HG02571 (cell line): ENCODE data around the gene TNC.
"Not testable (repeated sequence)": the region's sequence is repeated elsewhere in the genome, so short reads cannot be mapped to it uniquely, and the experiment has no call there.

Experiments used
- ATAC-seq: cut with Tn5 transposase; IDR thresholded peaks from one replicate; pipeline ENCODE4 v1.9.1; 2021; ENCODE audit warnings: mild to moderate bottlenecking, moderate library complexity; ENCODE audit not compliant: unreplicated experiment

The TNC gene

DNA sequence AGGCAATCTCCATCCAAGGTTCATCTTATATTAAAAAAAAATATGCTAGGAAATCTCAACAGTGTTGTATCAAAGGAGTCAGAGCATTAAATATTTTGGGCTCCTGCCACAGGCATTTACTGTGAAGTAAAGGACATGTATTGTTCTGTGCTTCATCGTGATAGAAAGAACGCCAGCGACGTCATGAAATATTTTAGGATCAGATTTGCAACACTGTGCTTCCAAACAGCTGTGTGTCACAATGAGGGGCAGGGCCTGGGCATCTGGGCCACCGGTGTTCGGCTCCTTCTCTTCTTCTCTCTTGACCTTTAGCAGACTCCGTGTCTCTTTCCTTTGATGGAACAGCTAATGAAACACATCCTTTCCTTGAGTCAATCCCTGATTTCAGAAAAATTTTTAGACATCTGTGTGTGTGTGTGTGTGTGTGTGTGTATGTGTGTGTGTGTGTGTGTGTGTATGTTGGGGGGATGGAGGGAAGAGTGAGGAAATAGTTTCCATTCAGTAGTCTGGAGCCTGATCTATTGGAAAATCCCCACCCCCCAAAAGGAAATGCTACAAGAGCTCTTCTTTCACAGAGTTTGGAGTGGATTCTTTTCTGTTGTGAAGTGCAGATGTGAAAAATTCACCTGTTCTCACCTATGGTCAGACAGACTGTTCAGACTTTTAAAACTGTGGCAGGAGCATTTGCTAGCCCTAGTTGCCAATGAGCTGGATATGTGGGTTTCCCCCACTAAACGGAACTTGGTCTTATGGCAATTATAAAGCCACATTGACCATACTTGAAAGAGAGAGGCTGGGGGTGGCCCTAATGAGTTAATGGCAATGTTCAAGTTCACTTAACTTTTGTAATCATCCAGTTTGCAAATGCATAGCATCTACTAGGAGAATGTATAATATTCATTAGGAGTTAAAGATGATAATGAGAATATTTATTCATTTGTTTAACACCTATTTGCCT is 18.1 kb upstream of the TNC start:
- no peak for ATAC-seq

DNA sequence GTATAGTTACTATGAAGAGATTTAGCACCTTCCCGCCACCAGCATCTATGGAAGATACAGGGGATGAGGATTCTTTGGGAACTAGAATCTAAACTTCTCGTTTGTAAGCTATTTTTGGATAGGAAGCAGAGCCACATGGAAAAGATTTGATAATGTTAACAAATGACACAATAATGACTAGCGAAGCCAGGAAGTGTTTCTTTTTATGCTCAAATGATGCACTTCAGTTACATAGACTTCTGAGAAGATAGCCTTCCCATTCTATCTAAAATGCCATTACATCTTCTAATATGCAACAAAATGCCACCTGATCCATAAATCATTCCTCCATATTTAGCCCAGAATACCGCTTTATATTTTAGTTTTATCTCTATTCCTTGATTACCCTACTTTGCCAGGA is 17.0 kb upstream of the TNC start:
- no peak for ATAC-seq

DNA sequence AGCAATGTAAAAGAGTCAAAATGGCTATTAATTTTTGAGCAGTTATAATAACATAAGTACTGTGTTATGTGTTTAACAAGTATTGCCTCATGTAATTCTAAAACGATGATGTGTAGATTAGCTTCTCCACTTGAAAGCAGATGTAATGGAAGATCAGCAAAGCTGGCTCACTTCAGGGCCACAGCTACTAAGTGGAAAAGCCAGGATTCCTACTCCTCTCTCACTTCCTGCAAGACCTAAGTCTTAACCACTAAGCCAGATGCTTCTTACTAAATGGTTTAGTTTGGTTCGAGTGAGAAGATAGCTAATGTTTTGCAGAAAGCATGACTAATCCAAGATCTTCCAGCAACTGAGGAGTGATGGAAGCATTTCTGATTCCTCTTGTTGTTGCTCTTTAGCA is 15.7 kb upstream of the TNC start:
- no peak for ATAC-seq

DNA sequence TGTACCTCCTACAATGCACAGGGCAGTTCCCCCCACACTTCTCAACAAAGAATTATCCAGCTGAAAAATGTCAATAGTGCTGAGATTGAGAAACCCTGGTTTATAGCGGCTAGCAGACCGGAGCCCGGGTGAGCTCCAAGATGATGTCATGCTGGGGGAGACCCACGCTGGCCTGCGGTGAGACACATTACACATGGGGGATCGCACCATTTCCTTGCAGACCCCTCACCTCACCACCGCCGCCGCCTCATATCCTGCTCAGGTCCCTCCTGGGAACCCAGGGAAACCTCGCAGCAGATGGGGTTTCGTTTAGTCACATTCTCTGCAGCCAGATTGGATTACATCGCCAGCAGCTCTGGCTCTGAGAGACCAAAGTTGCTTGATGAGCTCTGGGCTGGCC is 14.7 kb upstream of the TNC start:
- no peak for ATAC-seq

DNA sequence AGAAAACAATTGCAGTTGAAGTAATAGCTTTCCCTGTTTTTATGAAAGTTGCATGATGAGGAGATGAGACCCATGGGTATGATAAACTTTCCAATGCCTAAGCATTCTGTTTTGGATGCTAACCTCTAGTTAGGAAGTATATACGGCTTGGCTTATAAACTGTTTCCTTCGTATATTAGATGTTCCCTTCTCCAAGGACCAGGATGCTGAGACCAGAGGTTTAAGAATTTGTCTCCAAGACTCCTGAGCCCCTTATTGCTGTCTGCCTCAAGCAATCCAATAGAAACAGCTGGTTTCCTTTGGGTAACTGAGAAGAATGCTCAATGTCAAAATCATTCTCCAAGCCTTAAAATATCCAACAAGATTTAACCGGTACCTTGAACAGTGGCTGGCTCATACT is 12.2 kb upstream of the TNC start:
- no peak for ATAC-seq

DNA sequence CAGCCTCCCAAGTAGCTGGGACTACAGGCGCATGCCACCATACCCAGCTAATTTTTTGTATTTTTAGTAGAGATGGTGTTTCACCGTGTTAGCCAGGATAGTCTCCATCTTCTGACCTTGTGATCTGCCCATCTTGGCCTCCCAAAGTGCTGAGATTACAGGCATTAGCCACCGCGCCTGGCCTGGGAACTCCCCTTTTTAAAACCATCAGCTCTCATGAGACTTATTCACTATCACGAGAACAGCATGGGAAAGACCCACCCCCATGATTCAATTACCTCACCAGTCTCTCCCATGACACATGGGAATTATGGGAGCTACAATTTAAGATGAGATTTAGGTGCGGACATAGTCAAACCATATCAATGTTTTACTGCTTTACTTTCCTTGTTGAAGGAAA is 10.8 kb upstream of the TNC start:
- ATAC-seq: not testable (repeated sequence)

DNA sequence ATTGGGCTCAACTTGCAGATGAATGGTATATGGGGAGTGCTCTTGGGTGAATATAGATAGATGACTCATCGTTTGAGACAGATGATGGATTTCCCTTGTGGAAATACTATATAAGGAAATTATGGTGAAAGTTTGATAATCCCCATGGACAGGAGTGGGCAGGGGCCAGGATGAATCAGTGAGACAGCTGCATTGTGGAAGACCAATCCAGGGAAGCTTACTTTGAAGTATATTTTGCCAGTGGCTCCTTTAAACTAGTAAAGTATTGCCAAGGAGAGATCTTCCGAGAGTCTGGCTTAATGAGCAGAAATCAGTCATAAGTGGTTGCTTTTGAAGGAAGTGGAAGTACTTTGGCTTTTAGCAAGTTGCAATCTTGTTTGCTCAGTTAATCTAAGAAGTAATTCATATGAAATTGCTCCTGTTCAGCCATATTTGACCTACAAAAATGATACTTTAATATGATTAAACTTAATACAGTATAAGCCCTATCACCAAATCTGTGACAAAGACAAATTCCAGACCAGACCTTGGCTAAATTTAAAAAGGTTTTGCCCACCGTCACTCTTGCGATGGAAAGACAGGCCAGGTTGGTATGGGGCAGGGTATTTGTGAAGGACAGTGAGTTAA is 9.3 kb upstream of the TNC start:
- ATAC-seq: no peak

DNA sequence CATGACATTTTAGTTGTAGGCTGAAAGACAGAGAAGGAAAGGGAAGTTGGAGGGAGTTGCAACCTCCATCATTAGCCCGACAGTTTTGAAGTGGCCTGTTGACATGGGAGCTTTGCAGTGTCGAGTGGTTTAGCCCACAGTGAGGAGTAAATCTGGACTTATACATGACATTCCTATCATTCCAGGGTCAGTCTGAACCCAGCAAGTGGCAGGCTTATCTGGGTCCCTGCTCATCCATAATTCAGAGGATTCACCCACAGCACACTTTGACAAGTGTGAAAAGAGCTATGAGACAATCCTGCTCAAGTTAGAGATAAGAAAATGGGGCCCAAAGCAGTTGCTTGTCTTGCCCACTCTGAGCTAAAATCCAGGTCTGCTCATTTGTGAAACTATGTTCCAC is 8.4 kb upstream of the TNC start:
- no peak for ATAC-seq

DNA sequence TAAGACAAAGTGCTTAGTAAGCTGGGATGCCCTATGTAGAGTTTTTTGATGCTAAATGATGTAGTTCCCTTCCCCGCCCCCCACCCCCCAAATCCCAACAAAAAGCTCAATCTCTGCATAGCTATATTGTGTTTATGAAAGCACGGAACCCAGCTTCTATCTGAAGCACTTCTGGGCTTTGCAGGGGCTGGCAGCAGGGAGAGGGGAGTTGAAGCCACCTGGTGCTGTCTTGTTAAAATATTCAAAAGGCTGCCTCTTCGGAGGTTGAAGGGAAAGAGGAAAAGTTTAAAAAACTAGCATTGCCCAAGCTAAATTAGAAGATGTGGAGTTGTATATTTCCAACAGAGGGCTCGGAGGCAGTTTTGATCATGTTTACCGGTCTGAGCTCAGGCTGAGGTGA is 5.0 kb upstream of the TNC start:
- no peak for ATAC-seq

DNA sequence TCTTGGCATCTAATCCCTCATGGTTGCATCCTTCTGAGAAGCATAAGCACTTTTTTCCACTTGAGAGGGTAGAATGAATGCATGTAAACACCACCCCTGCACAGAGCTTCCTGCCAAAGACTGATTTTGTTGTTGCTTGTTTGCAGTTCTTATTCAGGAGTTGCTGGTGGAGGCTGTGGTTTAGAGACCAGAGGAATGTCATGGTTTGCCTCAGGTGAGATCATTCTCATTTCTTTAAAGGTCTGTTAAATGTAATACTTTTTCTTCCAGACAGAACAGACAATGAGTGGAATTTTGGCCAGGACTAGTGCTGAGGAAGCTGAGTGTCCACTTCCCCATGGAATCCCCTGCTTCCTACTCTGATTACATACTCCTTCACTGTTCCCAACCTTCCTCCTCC is 3.2 kb upstream of the TNC start:
- no peak for ATAC-seq

DNA sequence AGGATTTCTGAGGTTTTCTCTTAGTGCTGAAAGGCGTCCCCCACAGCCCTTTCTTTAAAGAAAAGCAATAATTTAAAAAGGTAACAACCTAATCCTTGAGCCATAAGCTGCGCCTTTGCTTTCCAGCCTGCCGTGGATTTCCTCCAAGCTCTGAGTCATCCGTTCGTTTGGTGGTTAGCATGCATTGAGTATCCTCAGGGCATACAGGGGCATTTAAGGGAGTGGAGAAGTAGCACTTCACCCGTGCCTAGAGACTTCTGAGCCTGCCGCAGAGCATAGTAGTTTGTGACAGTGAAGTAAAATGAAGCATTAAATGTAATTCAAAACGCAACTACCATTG is 892 bp upstream of the TNC start:
- ATAC-seq: no peak

DNA sequence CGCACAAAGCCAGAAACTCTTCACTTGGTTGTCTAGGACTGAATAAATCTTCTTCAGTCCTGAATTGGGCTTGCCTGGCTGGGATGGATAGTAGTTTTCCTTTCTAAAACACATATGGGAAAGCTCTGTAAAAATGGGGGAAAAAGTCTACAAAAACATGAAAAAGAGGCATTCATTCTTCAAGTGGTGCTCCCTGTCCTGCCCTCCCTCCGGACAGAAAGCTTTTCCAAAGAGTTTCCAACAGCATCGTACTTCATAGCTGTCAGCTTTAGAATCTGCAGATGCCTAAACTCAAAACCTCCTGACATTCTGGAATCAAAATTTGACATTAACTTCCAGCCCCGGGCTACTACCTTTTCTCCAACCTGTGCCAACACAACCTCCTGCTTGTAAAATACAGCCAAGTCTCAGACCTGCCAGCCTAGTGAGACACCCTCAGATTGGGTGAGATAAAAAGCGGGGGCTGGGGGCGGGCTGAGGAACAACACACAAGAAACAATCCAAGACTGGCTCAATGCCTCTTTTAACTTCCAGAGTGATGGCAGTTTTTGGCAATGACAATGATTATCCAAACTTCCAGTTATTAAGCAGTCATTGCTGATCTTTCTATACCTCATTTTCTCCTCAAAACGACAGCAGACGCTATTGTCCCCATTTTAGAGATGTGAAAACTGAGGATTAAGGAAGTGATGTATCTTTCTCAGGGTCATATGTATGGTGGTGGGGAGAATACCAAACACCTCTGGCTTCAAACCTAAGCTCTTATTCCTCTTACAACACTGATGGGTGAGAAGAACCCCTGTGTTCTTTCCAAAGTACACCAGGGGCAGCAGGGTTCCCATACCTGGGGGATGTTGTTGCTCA is 1.3 kb downstream of the TNC start:
- no peak for ATAC-seq

DNA sequence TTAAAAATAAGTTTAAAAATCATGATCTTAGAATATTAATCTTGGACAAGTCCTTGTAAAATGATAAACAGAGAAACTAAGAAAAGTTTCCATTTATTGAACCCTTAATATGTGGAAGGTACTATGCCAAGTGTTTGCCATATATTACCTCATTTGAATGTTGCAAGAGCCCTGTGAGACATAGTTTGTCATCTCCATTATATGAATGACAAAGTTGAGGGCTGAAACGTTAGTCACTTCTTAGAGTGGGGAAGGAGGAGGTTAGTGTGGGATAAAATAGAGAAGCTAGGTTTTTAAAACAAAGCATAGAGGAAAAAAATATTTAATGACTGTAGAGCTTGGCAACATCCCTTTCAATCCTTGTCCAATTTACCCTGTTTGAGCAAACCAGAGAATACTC is 2.0 kb downstream of the TNC start:
- ATAC-seq: no peak

DNA sequence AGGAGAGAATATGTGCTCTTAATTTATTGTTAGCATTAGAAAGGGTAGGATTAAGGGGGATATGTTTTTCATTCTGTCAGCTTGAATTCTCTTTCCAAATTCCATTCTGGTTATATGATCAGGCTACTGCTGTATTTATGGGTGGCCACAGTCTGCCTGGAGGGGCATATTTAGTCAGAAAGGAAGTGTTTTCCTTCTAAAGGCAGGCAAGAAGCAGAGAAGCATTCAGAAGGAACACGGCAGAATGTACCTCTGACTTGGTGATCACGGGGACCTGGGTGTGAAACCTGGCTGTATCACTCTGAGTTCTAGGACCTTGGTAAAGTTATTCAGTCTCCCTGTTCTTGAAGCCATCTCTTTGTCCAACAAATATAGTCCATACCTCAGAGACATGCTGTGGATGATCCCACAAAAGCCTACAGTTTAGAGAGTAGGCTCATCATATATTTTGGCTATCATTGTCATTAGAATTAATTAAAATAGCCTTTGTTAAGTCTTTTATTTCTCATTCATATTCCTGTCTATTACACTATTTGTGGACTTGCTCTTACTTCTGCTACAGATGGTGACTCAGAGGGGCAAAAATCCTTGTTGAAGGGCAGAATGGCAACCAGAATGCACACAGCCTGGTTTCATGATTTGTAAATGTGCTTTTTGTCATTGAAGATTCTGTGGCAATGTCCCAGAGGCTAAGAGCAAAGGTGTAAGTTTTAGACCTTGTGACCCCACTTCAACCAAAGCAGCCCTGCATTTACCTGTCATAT is 2.7 kb downstream of the TNC start:
- no peak for ATAC-seq

DNA sequence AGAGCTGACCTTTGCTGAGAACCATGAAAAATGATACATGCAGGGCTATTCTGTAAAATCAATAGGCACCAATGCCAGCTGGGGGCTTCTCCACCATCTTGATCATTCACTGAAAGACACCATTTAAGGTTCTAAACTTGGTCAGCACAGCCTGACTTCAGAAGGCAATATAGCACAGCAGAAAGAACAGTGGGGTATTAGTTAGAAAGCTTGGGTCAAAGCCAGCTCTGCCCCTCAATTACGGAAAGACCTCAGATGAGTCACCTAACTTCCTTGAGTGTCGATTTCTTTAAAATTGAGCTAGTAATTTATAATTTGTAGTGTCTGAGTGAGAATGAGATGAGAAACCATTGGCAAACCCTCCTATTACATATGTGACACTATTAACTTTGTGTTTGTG is 3.4 kb downstream of the TNC start:
- ATAC-seq: no peak

DNA sequence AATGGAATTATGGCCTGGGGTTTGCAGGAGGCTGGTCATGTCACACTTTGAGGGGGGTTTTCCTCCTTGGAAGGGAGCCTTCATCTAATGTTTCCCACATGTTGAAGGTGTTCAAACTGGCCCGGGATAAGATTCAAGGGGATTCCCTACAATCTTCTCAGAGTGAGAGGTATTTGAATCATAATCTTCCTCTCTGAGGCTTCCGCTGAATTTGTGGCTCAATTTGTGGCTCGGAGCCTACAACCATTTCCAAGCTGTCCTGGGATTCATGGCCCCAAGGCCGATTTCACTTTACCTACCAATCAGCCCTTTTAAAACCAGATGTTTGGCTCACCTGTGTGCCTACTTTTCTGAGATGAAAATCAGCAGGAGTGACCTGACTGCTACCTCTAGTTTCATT is 3.9 kb downstream of the TNC start:
- ATAC-seq: no peak

DNA sequence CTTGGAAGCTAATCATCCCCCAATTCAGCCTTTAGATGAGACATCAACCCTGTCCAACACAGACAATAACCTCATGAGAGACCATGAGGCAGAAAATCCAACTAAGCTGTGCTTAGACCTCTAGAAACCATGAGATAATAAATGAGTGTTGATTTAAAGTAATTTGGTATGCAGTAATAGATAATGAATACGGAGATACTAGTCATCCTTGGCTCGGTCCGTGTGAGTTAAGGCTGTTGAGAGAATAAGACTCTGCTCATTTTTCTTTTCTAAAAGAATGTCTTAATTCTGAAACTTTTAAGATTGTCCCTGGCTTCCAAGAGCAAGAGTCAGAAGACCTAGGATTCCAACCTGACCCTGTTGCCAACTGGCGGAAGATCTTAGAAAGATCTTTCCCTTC is 6.1 kb downstream of the TNC start:
- ATAC-seq: no peak

DNA sequence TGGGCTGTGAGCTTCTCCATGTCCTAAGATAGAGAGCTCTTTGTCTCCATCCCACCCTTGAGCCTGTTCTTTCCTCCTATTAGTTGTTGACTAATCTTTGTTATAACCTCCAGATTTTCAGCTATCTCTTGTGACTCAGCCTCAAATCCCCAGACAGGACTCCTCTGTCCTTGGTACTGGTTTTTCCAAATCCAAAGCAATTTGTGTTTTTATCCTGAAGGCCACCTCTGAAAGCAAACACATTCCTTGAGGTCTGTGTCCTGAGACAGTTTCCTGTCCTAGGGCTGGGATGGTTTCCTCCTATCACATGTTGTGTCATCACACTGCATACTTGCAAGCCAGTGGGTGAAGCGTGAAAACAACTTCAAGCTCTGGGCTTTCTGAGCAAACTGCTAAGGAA is 8.5 kb downstream of the TNC start:
- ATAC-seq: no peak

DNA sequence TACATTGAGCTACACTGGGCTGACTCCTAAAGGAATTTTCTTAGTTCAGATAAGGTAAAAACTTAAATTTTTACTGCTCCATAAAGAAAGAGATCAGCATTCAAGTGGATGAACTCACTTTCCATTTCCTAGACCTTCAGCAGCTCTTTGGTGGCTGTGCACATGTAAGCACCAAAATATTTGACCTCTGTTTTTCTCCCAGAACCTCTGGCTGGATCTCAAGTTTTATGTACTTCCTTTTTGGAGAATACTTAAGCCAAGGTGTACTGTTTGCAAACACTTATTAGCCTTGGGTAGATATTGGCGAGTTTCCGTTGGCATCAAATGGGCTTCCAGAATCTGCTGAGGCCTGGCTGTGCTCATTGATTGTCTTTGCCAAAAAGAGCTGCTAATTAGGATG is 10.3 kb downstream of the TNC start:
- no peak for ATAC-seq

DNA sequence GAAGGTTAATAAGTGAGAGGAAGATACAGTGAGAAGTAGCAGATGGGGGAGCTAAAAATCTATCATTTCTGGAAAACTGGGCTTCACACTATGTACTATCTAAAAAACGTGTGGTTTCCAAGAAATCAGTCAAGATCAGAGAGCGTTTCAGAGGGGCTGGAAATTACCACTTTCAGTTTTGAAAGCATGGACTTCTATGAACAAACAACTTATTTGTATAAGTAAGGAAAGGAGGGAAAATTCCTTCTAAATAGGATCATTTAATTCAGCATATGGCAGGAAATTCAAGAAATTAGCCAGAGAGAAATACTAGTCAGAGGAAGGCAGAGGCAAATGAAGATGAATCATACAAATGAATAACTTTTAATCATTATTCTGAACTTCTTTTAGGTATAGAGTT is 11.3 kb downstream of the TNC start:
- ATAC-seq: no peak

DNA sequence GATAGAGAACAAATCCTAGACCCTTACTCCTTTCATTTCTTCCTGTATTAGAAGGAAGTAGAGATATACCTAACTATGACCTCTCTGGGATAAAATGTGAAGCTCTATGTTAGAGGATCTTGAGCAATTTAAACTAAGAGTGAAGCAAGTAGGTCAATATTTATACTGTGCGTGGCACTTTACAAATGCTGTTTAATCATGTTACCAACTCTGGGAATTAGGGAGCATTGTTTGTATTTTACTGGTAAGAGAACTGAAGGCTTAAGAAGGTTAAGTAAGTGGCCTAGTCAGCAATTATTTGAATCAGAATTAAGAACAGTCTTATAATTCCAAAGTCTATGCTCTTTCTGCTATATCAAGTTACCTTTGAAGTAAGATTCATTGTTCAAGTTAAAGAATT is 12.0 kb downstream of the TNC start:
- no peak for ATAC-seq
